ENCODE data around the gene GEN1.

GEN1 gene

DNA sequence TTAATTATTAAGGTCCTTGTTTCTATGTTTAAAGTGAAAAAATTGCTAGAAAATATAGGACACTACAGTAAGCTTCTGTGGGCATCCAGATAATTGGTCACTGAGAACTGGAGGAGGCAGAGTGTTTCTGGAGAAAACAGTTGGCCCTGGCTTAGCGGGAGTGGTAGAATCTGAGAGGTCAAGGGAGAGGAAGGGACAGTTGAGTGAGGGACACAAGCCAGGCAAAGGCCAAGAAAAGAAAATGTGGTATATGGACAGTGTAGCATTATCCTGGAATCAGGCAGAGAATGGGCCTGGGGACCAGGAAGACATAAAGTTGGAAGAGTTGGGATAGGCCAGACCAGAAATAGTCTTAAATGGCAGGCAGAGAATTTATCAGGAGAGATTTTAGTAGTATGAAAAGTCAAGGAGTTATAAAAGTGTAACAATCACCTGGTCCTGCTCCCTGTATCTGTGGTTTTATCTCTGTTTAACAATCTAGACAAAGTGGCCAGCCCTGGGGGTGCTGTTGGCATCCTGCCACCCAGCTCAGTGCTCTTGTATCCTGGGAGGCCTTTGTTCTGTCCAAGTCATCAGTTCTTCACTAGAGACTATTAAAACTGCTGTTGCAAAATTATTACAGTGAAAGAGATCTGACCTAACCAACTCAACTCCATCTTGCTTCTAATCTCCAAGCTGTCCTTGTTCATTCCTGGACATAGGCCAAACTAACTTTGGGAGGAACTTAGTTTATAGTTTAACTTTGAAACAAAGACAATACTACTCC, 46.9 kb downstream of the GEN1 start:
- DNase-seq: no peak
- no peak overlapping the region for H3K18ac ChIP-seq (ENCODE audit: low read length)
- no peak overlapping the region for H3K56ac ChIP-seq (ENCODE audit: low read length)
- no peak overlapping the region for H2BK15ac ChIP-seq (replicated peaks; ENCODE audit: low read depth)
- no peak overlapping the region for H4K5ac ChIP-seq (ENCODE audit: low read length)
- H3K4me3 ChIP-seq (ENCODE audit: low read length): no peak overlapping the region
- no peak overlapping the region for H2BK5ac ChIP-seq (ENCODE audit: low read length)
- no peak overlapping the region for H3K27ac ChIP-seq (ENCODE audit: low read depth, low read length)
- no peaks in the 10 kb centered on the region for H3K4me1 ChIP-seq (ENCODE audit: control insufficient read depth, low read depth, low read length)
- no peak overlapping the region for H3K23ac ChIP-seq (ENCODE audit: low read length)
- H3K9ac ChIP-seq (ENCODE audit: low read length): no peak overlapping the region
- H3K4me2 ChIP-seq (ENCODE audit: low read length): no peak overlapping the region
- WGBS (ENCODE audit: extremely low coverage, insufficient coverage, low lambda C conversion rate): no CpG with 5 or more reads among the region's 1 CpG
- H3K4ac ChIP-seq (ENCODE audit: low read depth, low read length): no peak overlapping the region
- no peaks in the 10 kb centered on the region for H3K27me3 ChIP-seq (ENCODE audit: insufficient read depth, low read length, poor library complexity)
- H4K8ac ChIP-seq (ENCODE audit: low read depth, low read length): no peak overlapping the region
- H2BK120ac ChIP-seq (ENCODE audit: low read depth, low read length): no peak overlapping the region
- no peak overlapping the region for H2AK5ac ChIP-seq (ENCODE audit: low read length)
- no peaks in the 10 kb centered on the region for H3K36me3 ChIP-seq (ENCODE audit: control insufficient read depth, insufficient read depth, low read length)
- H3K79me2 ChIP-seq (ENCODE audit: control insufficient read depth, insufficient read depth, low read length): no peaks in the 10 kb centered on the region
- no peaks in the 10 kb centered on the region for H3K79me1 ChIP-seq (ENCODE audit: low read length)

- no peaks in the 10 kb centered on the region for H3K4me1 ChIP-seq (ENCODE audit: control insufficient read depth, low read depth, low read length)
- H3K56ac ChIP-seq (ENCODE audit: low read length): no peak overlapping the region
- H3K4me3 ChIP-seq (ENCODE audit: low read length): no peak overlapping the region
- no peak overlapping the region for H4K5ac ChIP-seq (ENCODE audit: low read length)
- no peak overlapping the region for H3K4me2 ChIP-seq (ENCODE audit: low read length)
- H3K27ac ChIP-seq (ENCODE audit: low read depth, low read length): no peak overlapping the region
- no peak overlapping the region for H3K4ac ChIP-seq (ENCODE audit: low read depth, low read length)
- no CpG with 5 or more reads among the region's 3 CpGs for whole genome bisulfite sequencing (ENCODE audit: extremely low coverage, insufficient coverage, low lambda C conversion rate)
- no peak overlapping the region for H3K18ac ChIP-seq (ENCODE audit: low read length)
- no peaks in the 10 kb centered on the region for H3K36me3 ChIP-seq (ENCODE audit: control insufficient read depth, insufficient read depth, low read length)
- no peak overlapping the region for H4K8ac ChIP-seq (ENCODE audit: low read depth, low read length)
- no peak overlapping the region for H3K23ac ChIP-seq (ENCODE audit: low read length)
- H3K9ac ChIP-seq (ENCODE audit: low read length): no peak overlapping the region
- no peaks in the 10 kb centered on the region for H3K27me3 ChIP-seq (ENCODE audit: insufficient read depth, low read length, poor library complexity)
- H2AK5ac ChIP-seq (ENCODE audit: low read length): no peak overlapping the region
- no peaks in the 10 kb centered on the region for H3K79me2 ChIP-seq (ENCODE audit: control insufficient read depth, insufficient read depth, low read length)
- no peak overlapping the region for H2BK15ac ChIP-seq (replicated peaks; ENCODE audit: low read depth)
- H2BK5ac ChIP-seq (ENCODE audit: low read length): no peak overlapping the region
- DNase-seq: no peak
- H3K79me1 ChIP-seq (ENCODE audit: low read length): no peaks in the 10 kb centered on the region
- H2BK120ac ChIP-seq (ENCODE audit: low read depth, low read length): no peak overlapping the region
Observed at GRCh38 chr2:17803497-17803896, 49.6 kb downstream of the GEN1 start.

DNA sequence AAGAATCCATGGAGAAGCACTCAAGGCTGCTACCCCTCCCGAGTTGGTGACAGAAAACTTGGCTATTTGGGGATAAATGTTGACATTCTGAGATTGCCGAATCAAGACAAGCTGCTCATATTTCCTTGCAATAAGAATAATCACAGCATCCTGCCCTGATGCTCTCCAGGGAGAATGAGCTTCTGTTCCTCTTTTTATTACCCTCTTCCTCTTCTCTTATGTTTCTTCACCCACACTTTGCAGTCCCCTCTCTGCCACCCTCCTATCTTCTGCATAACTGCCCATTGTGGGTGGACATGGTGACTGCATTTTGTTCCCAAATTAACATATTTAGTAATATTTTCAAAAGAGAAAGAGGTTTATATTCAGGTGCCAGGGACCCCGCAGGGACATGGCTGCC, 50.4 kb downstream of the GEN1 start:
- Histone ChIP-seq H3K27ac (ENCODE audit: low read depth, low read length) (no peak overlapping the region), H3K9ac (ENCODE audit: low read length) (no peak overlapping the region), H2BK120ac (ENCODE audit: low read depth, low read length) (no peak overlapping the region), H3K23ac (ENCODE audit: low read length) (no peak overlapping the region), H2BK5ac (ENCODE audit: low read length) (no peak overlapping the region), H2AK5ac (ENCODE audit: low read length) (no peak overlapping the region), H4K5ac (ENCODE audit: low read length) (no peak overlapping the region), H3K4me1 (ENCODE audit: control insufficient read depth, low read depth, low read length) (no peaks in the 10 kb centered on the region), H2BK15ac (replicated peaks; ENCODE audit: low read depth) (no peak overlapping the region), H3K56ac (ENCODE audit: low read length) (no peak overlapping the region), H3K4ac (ENCODE audit: low read depth, low read length) (no peak overlapping the region), H3K18ac (ENCODE audit: low read length) (no peak overlapping the region), H3K36me3 (ENCODE audit: control insufficient read depth, insufficient read depth, low read length) (no peaks in the 10 kb centered on the region), H3K79me2 (ENCODE audit: control insufficient read depth, insufficient read depth, low read length) (no peaks in the 10 kb centered on the region), H3K27me3 (ENCODE audit: insufficient read depth, low read length, poor library complexity) (no peaks in the 10 kb centered on the region), H4K8ac (ENCODE audit: low read depth, low read length) (no peak overlapping the region), H3K4me3 (ENCODE audit: low read length) (no peak overlapping the region), H3K4me2 (ENCODE audit: low read length) (no peak overlapping the region), H3K79me1 (ENCODE audit: low read length) (no peaks in the 10 kb centered on the region)
- no peak for DNase-seq
- WGBS (ENCODE audit: extremely low coverage, insufficient coverage, low lambda C conversion rate): no CpG with 5 or more reads among the region's 3 CpGs

GRCh38 chr2:17805166-17805565, 51.2 kb downstream of the GEN1 start:
- Histone ChIP-seq H2BK5ac (ENCODE audit: low read length) (no peak overlapping the region), H3K18ac (ENCODE audit: low read length) (no peak overlapping the region), H3K4me1 (ENCODE audit: control insufficient read depth, low read depth, low read length) (no peaks in the 10 kb centered on the region), H2AK5ac (ENCODE audit: low read length) (no peak overlapping the region), H4K5ac (ENCODE audit: low read length) (no peak overlapping the region), H3K4ac (ENCODE audit: low read depth, low read length) (no peak overlapping the region), H4K8ac (ENCODE audit: low read depth, low read length) (no peak overlapping the region), H3K36me3 (ENCODE audit: control insufficient read depth, insufficient read depth, low read length) (no peaks in the 10 kb centered on the region), H3K79me1 (ENCODE audit: low read length) (no peaks in the 10 kb centered on the region), H3K27ac (ENCODE audit: low read depth, low read length) (no peak overlapping the region), H3K27me3 (ENCODE audit: insufficient read depth, low read length, poor library complexity) (no peaks in the 10 kb centered on the region), H2BK15ac (replicated peaks; ENCODE audit: low read depth) (no peak overlapping the region), H3K79me2 (ENCODE audit: control insufficient read depth, insufficient read depth, low read length) (no peaks in the 10 kb centered on the region), H3K4me3 (ENCODE audit: low read length) (no peak overlapping the region), H3K23ac (ENCODE audit: low read length) (no peak overlapping the region), H3K9ac (ENCODE audit: low read length) (no peak overlapping the region), H3K4me2 (ENCODE audit: low read length) (no peak overlapping the region), H3K56ac (ENCODE audit: low read length) (no peak overlapping the region), H2BK120ac (ENCODE audit: low read depth, low read length) (no peak overlapping the region)
- no CpG with 5 or more reads among the region's 2 CpGs for WGBS (ENCODE audit: extremely low coverage, insufficient coverage, low lambda C conversion rate)
- DNase-seq: no peak

GRCh38 chr2:17805717-17806363, 51.9 kb downstream of the GEN1 start:
- Histone ChIP-seq H3K4ac (ENCODE audit: low read depth, low read length) (no peak overlapping the region), H2BK5ac (ENCODE audit: low read length) (no peak overlapping the region), H3K4me1 (ENCODE audit: control insufficient read depth, low read depth, low read length) (no peaks in the 10 kb centered on the region), H3K23ac (ENCODE audit: low read length) (no peak overlapping the region), H4K5ac (ENCODE audit: low read length) (no peak overlapping the region), H2BK120ac (ENCODE audit: low read depth, low read length) (no peak overlapping the region), H3K27me3 (ENCODE audit: insufficient read depth, low read length, poor library complexity) (no peaks in the 10 kb centered on the region), H3K9ac (ENCODE audit: low read length) (no peak overlapping the region), H3K27ac (ENCODE audit: low read depth, low read length) (no peak overlapping the region), H3K18ac (ENCODE audit: low read length) (no peak overlapping the region), H3K4me3 (ENCODE audit: low read length) (no peak overlapping the region), H4K8ac (ENCODE audit: low read depth, low read length) (no peak overlapping the region), H3K4me2 (ENCODE audit: low read length) (no peak overlapping the region), H3K79me1 (ENCODE audit: low read length) (no peaks in the 10 kb centered on the region), H3K36me3 (ENCODE audit: control insufficient read depth, insufficient read depth, low read length) (no peaks in the 10 kb centered on the region), H2BK15ac (replicated peaks; ENCODE audit: low read depth) (no peak overlapping the region), H3K56ac (ENCODE audit: low read length) (no peak overlapping the region), H3K79me2 (ENCODE audit: control insufficient read depth, insufficient read depth, low read length) (no peaks in the 10 kb centered on the region), H2AK5ac (ENCODE audit: low read length) (no peak overlapping the region)
- DNase-seq: no peak
- WGBS (ENCODE audit: extremely low coverage, insufficient coverage, low lambda C conversion rate): no CpG with 5 or more reads among the region's 8 CpGs

Measured in mesendoderm (in vitro differentiated cells).